NCI-H2107 treated with DMSO at 0.1 percent for 48 hours (cell line): Measurements from ENCODE around the gene TULP1.
A peak's percentile ranks its signal among the peaks of the same experiment; 100 is the strongest.

Source experiments
- DNase-seq: peaks from one replicate; lab custom pipeline; 2025; ENCODE audit not compliant: unreplicated experiment; lab: John Stamatoyannopoulos, UW

The TULP1 gene

GRCh38 chr6:35497571-35498421 lies 14.9 kb downstream of the TULP1 start:
- DNase-seq, result no peak

GRCh38 chr6:35496841-35497570 lies 15.7 kb downstream of the TULP1 start, which contains the start of gene TEAD3:
Gene TEAD3 (minus strand): TSS chr6:35497079.
- no peak for DNase-seq

DNA sequence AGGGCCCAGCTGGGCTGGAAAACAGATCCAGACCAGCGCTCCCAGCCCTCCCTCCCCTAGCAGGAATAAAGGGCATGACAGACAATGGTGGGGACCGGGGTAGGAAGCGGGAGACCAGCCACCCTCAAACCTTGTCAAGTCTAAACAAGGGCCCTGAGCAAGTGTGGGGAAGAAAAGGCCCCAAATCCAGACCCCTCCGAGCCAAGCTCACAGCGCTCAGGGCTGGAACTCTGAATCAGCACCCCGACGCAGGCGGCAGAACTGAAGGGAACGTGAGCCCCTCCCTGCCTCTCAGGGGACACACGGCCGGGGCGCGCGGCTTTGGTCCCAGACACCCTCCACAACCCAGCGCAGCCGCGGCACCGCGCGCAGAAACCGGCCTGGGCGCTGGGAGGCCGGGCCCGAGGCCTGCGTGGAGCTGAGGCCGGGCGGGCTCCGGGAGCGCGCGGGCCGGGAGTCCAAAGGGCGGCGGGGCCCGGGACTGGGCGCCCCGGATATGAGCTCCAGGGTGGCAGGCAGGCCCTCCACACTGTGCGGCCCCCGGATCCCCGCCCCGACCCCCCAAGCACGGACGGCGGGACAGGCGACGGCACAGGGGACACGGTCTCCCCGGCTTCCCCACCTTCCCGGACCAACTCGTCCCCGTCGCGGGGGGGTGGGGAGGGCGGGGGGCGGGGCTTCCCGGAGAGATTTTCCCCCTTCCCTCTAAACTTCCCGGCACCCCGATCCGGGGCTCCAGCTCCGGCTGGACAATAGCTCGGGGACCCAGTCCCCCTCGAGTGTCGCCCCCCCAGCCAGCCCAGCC lies 16.5 kb downstream of the TULP1 start:
- DNase-seq, result no peak

DNA sequence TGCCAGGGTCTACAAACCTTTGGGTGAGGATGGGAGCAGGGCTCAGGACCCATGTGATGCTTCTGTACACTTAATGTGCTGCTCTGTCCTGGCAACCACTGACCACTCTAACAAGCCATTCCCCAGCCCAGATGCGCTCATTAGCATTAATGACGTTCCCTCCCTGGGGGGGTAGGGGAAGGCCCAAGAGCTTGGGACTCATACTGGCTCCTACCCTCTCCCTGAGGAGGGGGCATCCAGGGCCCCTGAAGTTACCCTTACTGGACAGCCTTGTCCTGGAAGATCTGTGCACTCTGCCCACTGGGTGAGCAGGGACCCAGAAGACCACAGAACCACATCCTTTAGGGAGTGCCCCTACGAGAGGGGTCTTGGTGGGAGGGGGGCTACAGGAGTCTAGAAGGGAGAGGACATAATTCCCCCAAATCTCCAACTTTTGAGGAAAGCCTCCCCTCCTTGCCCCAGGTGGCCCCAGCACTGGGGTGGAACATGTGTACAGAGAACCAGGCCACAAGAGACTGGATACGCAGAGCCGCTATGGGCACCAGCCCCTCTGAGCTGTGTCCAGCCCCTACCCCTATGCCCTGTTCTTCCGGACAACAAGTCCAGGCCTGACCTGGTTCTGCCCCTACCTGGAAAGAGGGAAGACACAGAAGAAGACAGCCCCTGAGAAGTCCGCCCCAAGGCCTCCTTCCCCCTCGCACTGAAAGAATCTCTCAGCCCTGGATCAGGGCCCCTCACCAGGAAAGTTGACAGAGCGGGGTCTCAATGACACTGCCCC lies 17.2 kb downstream of the TULP1 start:
- DNase-seq, result no peak

GRCh38 chr6:35494161-35494563 lies 18.5 kb downstream of the TULP1 start:
- DNase-seq, result no peak

GRCh38 chr6:35493307-35493983 lies 19.3 kb downstream of the TULP1 start:
- no peak for DNase-seq

DNA sequence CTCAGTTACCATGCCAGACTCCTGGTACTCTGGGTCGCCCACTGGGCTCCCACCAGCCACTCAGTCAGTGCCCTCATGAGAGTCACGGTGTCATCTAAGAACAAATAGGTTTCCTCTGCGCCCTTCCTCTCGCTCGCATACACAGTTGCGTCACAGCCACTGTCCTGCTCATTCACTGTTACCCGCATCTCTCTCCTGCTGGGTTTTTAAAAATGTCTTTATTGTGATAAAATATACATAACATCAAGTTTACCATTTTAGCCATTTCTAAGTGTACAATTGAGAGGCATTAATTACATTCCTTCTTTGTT lies 19.8 kb downstream of the TULP1 start:
- DNase-seq, result no peak

GRCh38 chr6:35492258-35492973 lies 20.3 kb downstream of the TULP1 start:
- DNase-seq, result no peak

- DNase-seq, result no peak
These were observed 21.0 kb downstream of the TULP1 start for GRCh38 chr6:35491558-35492257.

DNA sequence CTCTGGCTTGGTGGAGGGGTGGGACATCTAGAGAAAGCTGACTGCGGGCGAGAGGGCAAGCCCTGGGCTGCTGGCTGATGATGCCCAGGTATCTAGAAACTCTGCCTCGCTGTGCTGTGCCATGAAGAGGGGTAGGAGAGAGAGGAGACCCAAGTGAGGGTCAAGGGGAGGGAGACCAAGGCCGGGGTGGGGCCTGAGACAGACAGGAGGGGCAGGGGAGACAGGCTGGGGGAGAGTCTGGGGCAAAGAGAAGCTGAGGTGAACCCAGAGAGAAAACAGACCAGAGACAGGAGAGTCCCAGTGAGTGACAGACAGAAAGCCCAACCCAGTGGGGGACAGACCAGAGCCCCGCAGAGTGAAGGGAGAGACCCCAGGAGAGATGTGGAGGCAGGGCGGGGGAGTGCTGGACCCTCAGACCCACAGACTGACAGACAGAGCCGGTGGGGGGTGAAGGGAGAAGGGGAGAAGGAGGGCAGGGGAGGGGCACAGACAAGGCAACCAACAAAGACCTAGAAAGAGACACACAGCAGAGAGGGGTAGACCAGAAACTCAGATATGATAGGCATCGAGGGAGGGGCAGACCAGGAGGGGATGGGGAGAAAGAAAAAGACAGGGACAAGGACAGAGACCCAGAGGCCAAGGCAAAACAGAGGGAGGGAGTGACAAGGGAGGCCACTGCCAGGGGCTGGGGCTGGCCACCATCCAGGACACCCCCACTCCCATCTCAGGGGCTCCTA lies 21.7 kb downstream of the TULP1 start:
- no peak for DNase-seq

DNA sequence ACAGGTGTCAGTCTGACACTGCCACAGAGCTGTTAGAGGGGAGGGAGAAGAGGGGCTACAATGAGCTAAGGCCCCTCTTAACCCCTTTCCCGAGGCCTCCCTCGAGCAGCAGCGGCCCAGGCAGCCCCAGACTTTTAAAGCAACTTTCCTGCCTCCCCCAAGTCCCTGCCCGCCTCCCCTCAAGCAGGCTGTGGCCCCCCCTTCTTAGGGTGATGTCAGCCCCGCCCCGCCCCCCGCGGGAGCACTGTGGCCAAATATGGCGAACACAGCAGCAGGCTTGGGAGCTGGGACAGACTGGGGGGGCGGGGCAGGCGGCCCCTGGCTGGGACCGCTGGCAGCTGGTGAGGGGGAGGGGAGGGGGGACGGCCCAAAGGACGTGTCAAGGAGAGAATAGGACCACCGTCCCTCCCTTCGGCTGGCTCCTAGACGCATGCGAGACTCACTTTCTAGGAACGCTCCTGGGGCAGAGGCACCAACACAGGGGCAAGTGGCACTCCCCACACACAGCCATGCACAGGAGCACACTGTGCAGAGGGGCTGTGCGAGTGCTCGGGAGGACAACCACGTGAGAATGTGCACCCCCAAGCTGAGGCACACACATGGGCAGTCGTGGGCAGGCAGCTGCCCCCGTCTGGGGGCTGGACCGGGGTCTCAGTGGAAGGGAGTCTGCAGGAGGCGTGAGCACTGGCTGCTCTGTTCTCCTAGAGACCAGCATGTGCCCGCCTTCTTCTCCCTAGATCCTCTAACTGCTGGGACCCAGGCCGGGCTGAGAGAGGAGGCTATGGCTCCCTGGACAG lies 22.5 kb downstream of the TULP1 start:
- DNase-seq, result no peak

DNA sequence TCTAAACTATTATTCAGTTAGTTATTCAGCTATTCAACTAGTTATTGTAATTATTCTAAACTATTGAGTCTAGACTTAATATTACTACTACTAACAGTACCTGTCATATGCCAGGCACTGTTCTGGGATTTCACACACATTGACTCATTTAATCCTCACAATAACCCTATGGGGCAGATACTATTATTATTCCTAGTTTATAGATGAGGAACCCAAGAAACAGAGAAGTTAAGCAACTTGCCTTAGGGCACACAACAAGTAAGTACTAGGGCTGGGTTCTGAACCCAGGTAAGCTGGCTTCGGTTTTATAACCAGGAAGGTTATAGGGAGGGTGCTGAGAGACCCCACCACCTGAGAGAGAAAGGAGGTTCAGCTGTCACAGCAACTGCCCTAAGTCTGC lies 23.6 kb downstream of the TULP1 start:
- DNase-seq, result peak; percentile 5

DNA sequence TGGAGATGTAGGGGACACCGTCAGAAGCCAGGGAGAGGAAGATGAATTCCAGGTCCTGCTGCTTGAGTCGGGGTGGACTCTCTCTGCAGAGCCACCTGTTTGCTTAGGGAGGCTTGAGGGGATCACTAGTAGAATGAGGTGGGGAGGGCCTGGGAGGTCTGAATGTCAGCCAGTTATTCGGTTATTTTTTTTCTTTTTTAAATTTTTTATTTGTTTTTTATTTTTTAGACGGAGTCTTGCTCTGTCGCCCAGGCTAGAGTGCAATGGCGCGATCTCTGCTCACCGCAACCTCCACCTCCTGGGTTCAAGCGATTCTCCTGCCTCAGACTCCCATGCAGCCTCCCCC lies 24.2 kb downstream of the TULP1 start:
- DNase-seq, result no peak

DNA sequence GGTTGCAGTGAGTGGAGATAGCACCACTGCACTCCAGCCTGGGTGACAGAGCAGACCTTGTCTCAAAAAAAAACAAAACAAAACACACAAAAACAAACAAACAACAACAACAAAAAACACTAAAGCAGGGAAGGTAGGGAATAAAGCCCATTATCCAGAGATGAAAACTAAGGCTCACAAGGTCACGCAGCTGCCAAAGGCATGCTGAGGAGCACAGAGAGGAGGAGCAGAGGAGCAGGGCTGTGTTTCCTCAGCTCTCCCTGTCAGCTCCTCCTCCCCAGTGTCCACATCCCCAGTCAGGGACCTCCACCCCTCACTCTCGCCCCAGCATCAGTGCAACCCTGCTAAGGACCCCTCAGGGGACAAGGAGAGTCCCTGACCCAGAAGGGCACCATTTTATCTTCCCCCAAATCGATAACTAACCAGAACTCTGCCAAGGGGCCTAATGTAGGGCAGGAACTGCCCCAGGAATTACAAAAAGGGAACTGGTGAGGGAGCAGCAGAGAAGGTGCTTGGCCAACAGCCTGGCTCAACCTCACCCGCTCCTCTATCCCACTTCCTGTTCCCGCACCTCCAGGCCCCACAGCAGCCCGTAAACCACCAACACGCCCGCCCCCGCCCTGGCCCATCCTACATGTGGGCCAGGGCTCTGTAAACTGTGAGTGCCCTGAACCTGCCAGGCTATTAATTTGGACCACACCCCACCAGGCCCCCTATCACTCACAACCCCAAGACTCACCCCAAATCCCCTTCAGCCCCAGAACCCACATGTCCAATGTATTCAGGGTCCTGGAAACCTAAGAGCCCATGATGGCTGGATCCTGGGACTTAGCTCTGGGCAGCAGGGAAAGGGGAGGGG lies 24.8 kb downstream of the TULP1 start:
- no peak for DNase-seq

- DNase-seq, result no peak
These were observed 26.4 kb downstream of the TULP1 start for GRCh38 chr6:35486005-35486925.

DNA sequence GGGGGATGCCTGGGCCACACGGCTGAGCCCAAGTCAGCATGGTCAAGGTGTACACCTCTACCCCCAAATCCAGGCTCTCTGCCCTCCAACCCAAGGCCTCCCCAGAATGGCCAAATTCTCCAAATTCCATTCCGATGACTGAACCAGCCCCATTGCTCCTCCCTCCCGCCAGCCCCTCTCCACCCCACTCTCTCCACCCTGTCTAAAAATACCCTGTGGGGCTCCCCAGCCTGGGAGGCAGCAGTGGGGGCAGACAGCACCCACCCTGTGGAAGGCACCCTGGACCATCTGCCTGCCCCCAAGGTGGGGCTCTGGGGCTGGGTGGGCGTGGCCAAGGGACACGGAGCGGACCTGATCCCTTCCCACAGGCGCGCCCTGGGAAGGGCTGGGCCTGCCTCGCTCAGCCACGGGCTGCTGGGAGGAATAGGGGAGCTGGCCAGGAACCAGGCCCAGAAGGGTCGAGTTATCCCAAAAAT lies 27.3 kb downstream of the TULP1 start:
- no peak for DNase-seq
